Ishikawa (cell line): Measurements from ENCODE around the gene SORT1.

Experiments used
- CEBPB ChIP-seq: IDR thresholded peaks from 2 replicates; pipeline ENCODE4 v1.6.1; 2012
- CREB1 ChIP-seq: IDR thresholded peaks from 2 replicates; pipeline ENCODE4 v1.6.1; 2012; ENCODE audit warnings: low read depth
- EP300 ChIP-seq: IDR thresholded peaks from 2 replicates; pipeline ENCODE4 v1.6.1; 2012; ENCODE audit warnings: borderline replicate concordance
- FOXM1 ChIP-seq: IDR thresholded peaks from 2 replicates; pipeline ENCODE4 v1.6.1; 2012; ENCODE audit warnings: low read depth, borderline replicate concordance
- RAD21 ChIP-seq: IDR thresholded peaks from 2 replicates; pipeline ENCODE4 v1.6.1; 2012; ENCODE audit warnings: low read depth
- TAF1 ChIP-seq: IDR thresholded peaks from 2 replicates; pipeline ENCODE4 v1.6.1; 2012; ENCODE audit warnings: low read depth, mild to moderate bottlenecking
- TCF12 ChIP-seq: IDR thresholded peaks from 2 replicates; pipeline ENCODE4 v1.6.1; 2012; ENCODE audit warnings: low read depth
- YY1 ChIP-seq: IDR thresholded peaks from 2 replicates; pipeline ENCODE4 v1.6.1; 2012; ENCODE audit warnings: low read depth
- TF ChIP-seq, protein P1 (sequence below): IDR thresholded peaks from 2 replicates; pipeline ENCODE4 v1.6.1; 2012
- TF ChIP-seq, protein P2 (sequence below): IDR thresholded peaks from 2 replicates; pipeline ENCODE4 v1.6.1; 2012; ENCODE audit warnings: low read depth, mild to moderate bottlenecking

GRCh38 chr1:109275706-109276345 lies 121.9 kb downstream of the SORT1 start:
- TF ChIP-seq, protein P1, sequence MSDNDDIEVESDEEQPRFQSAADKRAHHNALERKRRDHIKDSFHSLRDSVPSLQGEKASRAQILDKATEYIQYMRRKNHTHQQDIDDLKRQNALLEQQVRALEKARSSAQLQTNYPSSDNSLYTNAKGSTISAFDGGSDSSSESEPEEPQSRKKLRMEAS = no peak
- TF ChIP-seq YY1 (no peak), EP300 (no peak), TCF12 (no peak), TAF1 (no peak), CEBPB (no peak), FOXM1 (no peak), CREB1 (no peak), RAD21 (no peak)
- TF ChIP-seq, protein P2, sequence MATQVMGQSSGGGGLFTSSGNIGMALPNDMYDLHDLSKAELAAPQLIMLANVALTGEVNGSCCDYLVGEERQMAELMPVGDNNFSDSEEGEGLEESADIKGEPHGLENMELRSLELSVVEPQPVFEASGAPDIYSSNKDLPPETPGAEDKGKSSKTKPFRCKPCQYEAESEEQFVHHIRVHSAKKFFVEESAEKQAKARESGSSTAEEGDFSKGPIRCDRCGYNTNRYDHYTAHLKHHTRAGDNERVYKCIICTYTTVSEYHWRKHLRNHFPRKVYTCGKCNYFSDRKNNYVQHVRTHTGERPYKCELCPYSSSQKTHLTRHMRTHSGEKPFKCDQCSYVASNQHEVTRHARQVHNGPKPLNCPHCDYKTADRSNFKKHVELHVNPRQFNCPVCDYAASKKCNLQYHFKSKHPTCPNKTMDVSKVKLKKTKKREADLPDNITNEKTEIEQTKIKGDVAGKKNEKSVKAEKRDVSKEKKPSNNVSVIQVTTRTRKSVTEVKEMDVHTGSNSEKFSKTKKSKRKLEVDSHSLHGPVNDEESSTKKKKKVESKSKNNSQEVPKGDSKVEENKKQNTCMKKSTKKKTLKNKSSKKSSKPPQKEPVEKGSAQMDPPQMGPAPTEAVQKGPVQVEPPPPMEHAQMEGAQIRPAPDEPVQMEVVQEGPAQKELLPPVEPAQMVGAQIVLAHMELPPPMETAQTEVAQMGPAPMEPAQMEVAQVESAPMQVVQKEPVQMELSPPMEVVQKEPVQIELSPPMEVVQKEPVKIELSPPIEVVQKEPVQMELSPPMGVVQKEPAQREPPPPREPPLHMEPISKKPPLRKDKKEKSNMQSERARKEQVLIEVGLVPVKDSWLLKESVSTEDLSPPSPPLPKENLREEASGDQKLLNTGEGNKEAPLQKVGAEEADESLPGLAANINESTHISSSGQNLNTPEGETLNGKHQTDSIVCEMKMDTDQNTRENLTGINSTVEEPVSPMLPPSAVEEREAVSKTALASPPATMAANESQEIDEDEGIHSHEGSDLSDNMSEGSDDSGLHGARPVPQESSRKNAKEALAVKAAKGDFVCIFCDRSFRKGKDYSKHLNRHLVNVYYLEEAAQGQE = no peak
